ENCODE measurements around the gene TNRC18.
"Not testable (repeated sequence)": the region's sequence is repeated elsewhere in the genome, so short reads cannot be mapped to it uniquely, and the experiment has no call there.

Gene TNRC18

DNA sequence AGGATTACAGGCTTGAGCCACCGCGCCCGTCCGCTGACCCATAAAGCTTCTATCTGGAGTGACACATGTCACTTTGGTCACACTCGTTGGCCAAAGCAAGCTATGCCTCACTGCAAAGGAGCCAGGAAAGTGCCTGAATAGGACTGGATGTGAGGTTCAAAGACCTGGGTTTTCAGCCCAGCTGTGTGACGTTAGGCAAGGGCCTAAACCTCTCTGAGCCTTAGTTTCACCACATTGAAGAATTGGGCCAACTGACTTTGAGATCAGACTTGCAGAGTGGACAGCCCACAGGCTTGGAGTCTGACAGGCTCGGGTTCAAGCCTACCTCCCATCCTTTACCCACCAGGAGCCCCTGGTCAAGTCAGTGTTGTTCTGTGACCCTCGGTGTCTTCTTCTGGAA is 135.1 kb downstream of the TNRC18 start:
- DNase-seq (ENCODE audit: low read depth); H3K27me3 ChIP-seq (replicated peaks; ENCODE audit: control insufficient read depth, insufficient read depth, low read length); H3K36me3 ChIP-seq (ENCODE audit: control insufficient read depth, insufficient read depth, low read length, severe bottlenecking); H3K4me1 ChIP-seq (ENCODE audit: control insufficient read depth, insufficient read depth, low read length); H3K9me3 ChIP-seq (ENCODE audit: control insufficient read depth, low read length); H3K9ac ChIP-seq (ENCODE audit: low read length); H3K4me3 ChIP-seq (ENCODE audit: low read length): not testable (repeated sequence)

- H3K36me3 ChIP-seq (ENCODE audit: control insufficient read depth, insufficient read depth, low read length, severe bottlenecking), result no peaks in the 10 kb centered on the region
- peaks cover 5% of the 10 kb centered on the region for H3K27me3 ChIP-seq (replicated peaks; ENCODE audit: control insufficient read depth, insufficient read depth, low read length)
- no peak overlapping the region for H3K9ac ChIP-seq (ENCODE audit: low read length)
- H3K4me3 ChIP-seq (ENCODE audit: low read length), result no peak overlapping the region
- no peaks in the 10 kb centered on the region for H3K4me1 ChIP-seq (ENCODE audit: control insufficient read depth, insufficient read depth, low read length)
- no peak for DNase-seq (ENCODE audit: low read depth)
- H3K9me3 ChIP-seq (ENCODE audit: control insufficient read depth, low read length), result no peaks in the 10 kb centered on the region
Observed at GRCh38 chr7:5287802-5288201, 135.8 kb downstream of the TNRC18 start.

- not testable (repeated sequence) for H3K4me3 ChIP-seq (ENCODE audit: low read length); H3K4me1 ChIP-seq (ENCODE audit: control insufficient read depth, insufficient read depth, low read length); H3K9me3 ChIP-seq (ENCODE audit: control insufficient read depth, low read length); H3K27me3 ChIP-seq (replicated peaks; ENCODE audit: control insufficient read depth, insufficient read depth, low read length); H3K9ac ChIP-seq (ENCODE audit: low read length); DNase-seq (ENCODE audit: low read depth); H3K36me3 ChIP-seq (ENCODE audit: control insufficient read depth, insufficient read depth, low read length, severe bottlenecking)
Observed at GRCh38 chr7:5287373-5287772, 136.3 kb downstream of the TNRC18 start.

- Histone ChIP-seq H3K4me1 (ENCODE audit: control insufficient read depth, insufficient read depth, low read length) (no peaks in the 10 kb centered on the region), H3K36me3 (ENCODE audit: control insufficient read depth, insufficient read depth, low read length, severe bottlenecking) (no peaks in the 10 kb centered on the region), H3K4me3 (ENCODE audit: low read length) (no peak overlapping the region), H3K9me3 (ENCODE audit: control insufficient read depth, low read length) (no peaks in the 10 kb centered on the region), H3K27me3 (replicated peaks; ENCODE audit: control insufficient read depth, insufficient read depth, low read length) (peaks cover 5% of the 10 kb centered on the region), H3K9ac (ENCODE audit: low read length) (no peak overlapping the region)
- no peak for DNase-seq (ENCODE audit: low read depth)
Observed at GRCh38 chr7:5286933-5287332, 136.7 kb downstream of the TNRC18 start.

- Histone ChIP-seq H3K9me3 (ENCODE audit: control insufficient read depth, low read length) (no peaks in the 10 kb centered on the region), H3K9ac (ENCODE audit: low read length) (no peak overlapping the region), H3K36me3 (ENCODE audit: control insufficient read depth, insufficient read depth, low read length, severe bottlenecking) (no peaks in the 10 kb centered on the region), H3K4me1 (ENCODE audit: control insufficient read depth, insufficient read depth, low read length) (no peaks in the 10 kb centered on the region), H3K4me3 (ENCODE audit: low read length) (no peak overlapping the region), H3K27me3 (replicated peaks; ENCODE audit: control insufficient read depth, insufficient read depth, low read length) (peaks cover 5% of the 10 kb centered on the region)
- peak; percentile 25 for DNase-seq (ENCODE audit: low read depth)
Observed at GRCh38 chr7:5284304-5285281, 139.0 kb downstream of the TNRC18 start.

GRCh38 chr7:5283421-5284303 is 140.0 kb downstream of the TNRC18 start:
- Histone ChIP-seq H3K4me1 (ENCODE audit: control insufficient read depth, insufficient read depth, low read length) (no peaks in the 10 kb centered on the region), H3K4me3 (ENCODE audit: low read length) (peak overlapping the region; percentile 66), H3K27me3 (replicated peaks; ENCODE audit: control insufficient read depth, insufficient read depth, low read length) (peaks cover 5% of the 10 kb centered on the region), H3K36me3 (ENCODE audit: control insufficient read depth, insufficient read depth, low read length, severe bottlenecking) (no peaks in the 10 kb centered on the region), H3K9me3 (ENCODE audit: control insufficient read depth, low read length) (no peaks in the 10 kb centered on the region), H3K9ac (ENCODE audit: low read length) (peak overlapping the region; percentile 34)
- DNase-seq (ENCODE audit: low read depth), result peak; percentile 35

DNA sequence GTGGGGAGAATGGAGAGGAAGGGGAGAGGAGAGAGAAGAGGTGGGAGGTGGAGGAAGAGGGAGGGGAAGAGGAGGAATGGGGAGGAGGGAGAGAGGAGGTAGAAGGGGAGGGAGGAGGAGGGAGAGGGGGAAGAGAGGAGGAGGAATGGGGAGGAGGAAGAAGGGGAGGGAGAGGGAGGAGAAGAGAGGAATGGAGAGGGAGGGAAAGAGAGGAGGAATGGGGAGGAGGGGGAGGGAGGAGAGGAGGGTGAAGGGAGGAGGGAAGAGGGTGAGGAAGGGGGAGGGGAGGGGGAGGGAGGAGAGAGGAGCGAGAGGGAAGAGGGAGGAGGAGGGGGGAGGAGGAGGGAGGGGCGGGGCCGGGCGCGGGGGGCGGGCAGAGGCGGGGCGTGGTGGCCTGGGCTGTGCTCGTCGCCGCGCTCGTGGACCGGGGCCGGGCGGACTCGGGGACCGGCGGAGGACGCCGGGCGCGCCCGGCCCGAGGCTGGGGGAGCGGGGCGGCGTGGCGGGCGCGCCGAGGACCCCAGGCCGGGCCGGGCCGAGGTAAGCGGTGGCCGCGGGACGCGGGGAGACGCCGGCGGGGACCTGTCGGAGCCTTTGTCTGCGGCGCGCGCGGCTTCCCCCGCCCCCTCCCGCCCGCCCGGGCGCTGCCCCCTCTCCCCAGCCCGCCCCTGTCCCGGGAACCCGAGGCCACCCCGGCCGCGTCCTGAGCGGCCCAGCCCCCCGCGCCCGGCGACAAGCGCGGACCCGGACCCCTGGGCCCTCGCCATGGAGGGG is 140.9 kb downstream of the TNRC18 start, which contains the start of gene SLC29A4:
Gene SLC29A4, plus strand, starts transcription at position 401 of the 774 bp plus-strand sequence. CDS start 4,874 bp downstream, outside the sequence.
- Histone ChIP-seq H3K4me1 (ENCODE audit: control insufficient read depth, insufficient read depth, low read length) (no peaks in the 10 kb centered on the region), H3K9me3 (ENCODE audit: control insufficient read depth, low read length) (no peaks in the 10 kb centered on the region), H3K9ac (ENCODE audit: low read length) (peak within 1 kb of the TSS; percentile 34), H3K27me3 (replicated peaks; ENCODE audit: control insufficient read depth, insufficient read depth, low read length) (peaks cover 5% of the 10 kb centered on the region), H3K4me3 (ENCODE audit: low read length) (peak within 1 kb of the TSS; percentile 66), H3K36me3 (ENCODE audit: control insufficient read depth, insufficient read depth, low read length, severe bottlenecking) (no peaks in the 10 kb centered on the region)
- DNase-seq (ENCODE audit: low read depth), result peak; percentile 71

DNA sequence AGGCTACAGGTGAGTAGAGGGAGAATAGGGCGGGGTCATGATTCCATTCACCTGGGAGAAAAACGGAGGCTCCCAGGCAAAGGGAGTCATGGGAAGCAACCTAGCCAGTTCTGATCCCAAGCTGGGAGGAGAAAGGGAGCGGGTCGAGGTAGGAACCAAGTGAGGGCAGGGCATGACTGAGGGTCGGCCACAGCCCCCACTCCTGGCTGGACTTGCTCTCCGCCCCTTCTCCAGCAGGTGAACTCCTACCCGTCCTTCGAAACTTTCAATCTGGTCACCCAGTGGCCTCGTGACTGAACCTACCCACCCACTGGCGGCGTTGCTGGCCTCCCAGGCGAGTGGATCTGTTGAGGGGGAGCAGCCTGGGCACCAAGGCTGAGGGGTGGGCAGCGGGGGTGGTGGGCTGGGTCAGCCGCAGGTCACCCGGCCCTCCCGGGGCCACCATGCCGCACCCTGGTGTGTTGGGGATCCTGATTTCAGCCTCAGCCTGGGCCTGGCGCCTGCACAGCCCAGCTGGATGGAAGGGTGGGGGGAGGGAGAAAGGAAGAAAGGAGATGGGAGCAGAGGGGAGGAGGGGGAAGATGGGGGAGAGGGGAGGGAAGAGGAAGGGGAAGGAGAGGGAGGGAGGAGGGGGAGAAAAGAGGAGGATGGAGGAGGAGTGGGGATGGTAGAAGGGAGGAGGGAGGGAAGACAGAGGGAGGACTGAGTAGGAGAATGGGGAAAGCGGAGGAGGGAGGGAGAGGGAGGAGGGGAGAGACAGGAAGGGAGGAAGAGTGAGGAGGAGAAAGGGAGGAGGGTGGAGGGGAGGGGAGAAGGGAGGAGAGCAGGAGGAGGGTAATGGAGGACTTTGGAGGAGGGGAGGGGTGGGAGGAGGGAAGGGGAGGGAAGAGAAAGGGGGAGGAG is 141.8 kb downstream of the TNRC18 start:
- H3K27me3 ChIP-seq (replicated peaks; ENCODE audit: control insufficient read depth, insufficient read depth, low read length); DNase-seq (ENCODE audit: low read depth); H3K9ac ChIP-seq (ENCODE audit: low read length); H3K4me1 ChIP-seq (ENCODE audit: control insufficient read depth, insufficient read depth, low read length); H3K9me3 ChIP-seq (ENCODE audit: control insufficient read depth, low read length); H3K36me3 ChIP-seq (ENCODE audit: control insufficient read depth, insufficient read depth, low read length, severe bottlenecking); H3K4me3 ChIP-seq (ENCODE audit: low read length): not testable (repeated sequence)

DNA sequence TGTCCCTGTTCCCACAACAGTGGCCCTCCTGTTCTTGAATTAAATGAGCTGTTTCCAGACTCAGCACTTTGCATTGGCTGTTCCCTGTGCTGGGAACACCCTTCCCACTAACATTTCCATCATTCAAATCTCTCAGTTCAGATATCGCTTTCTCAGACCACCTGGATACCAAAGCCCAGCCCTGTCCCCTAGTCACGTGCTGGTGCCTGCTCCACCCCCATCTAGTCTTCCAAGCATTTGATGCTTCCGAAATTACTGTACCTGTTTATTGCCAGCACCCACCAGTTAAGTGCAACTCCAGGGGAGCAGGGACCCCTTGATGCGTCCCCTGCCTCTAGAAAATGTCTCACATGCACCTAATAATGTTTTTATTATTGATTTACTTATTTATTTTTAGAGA is 143.9 kb downstream of the TNRC18 start:
- Histone ChIP-seq H3K4me3 (ENCODE audit: low read length) (no peak overlapping the region), H3K4me1 (ENCODE audit: control insufficient read depth, insufficient read depth, low read length) (peaks cover 4% of the 10 kb centered on the region), H3K9ac (ENCODE audit: low read length) (no peak overlapping the region), H3K9me3 (ENCODE audit: control insufficient read depth, low read length) (no peaks in the 10 kb centered on the region), H3K27me3 (replicated peaks; ENCODE audit: control insufficient read depth, insufficient read depth, low read length) (peaks cover 5% of the 10 kb centered on the region), H3K36me3 (ENCODE audit: control insufficient read depth, insufficient read depth, low read length, severe bottlenecking) (no peaks in the 10 kb centered on the region)
- no peak for DNase-seq (ENCODE audit: low read depth)

DNA sequence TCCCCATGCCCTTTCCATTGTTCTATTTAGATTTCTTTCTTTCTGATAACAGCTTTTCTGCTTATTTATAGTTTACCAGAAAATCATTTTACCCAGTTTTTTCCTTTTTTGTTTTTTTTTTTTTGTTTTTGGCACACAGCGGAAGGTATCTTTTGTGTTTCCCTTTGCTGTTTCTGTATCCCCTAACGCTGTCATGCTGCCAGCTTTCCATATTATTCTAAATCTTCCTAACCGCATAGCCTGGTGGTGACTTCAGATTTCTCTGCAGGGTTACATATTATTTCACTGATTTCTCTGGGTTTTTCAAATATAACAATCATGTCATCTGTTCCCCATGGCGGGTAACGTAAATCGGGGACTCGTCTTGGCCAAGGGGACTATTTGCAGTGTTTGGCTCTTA is 144.9 kb downstream of the TNRC18 start:
- Histone ChIP-seq H3K4me3 (ENCODE audit: low read length) (no peak overlapping the region), H3K9ac (ENCODE audit: low read length) (no peak overlapping the region), H3K27me3 (replicated peaks; ENCODE audit: control insufficient read depth, insufficient read depth, low read length) (peaks cover 3% of the 10 kb centered on the region), H3K9me3 (ENCODE audit: control insufficient read depth, low read length) (no peaks in the 10 kb centered on the region), H3K36me3 (ENCODE audit: control insufficient read depth, insufficient read depth, low read length, severe bottlenecking) (no peaks in the 10 kb centered on the region), H3K4me1 (ENCODE audit: control insufficient read depth, insufficient read depth, low read length) (peaks cover 4% of the 10 kb centered on the region)
- DNase-seq (ENCODE audit: low read depth), result peak; percentile 48

All from adipocyte (in vitro differentiated cells).